Endodermal cell (in vitro differentiated cells): ENCODE measurements around the gene CNNM4. TPM values are rescaled to one million over a fixed set of nuclear protein-coding genes. Genes with fewer than 3 reads are reported as not detected.

Experiments
- DNase-seq: peaks from one replicate; pipeline ENCODE4 v3.0.0-alpha.2; 2017
- H3K27ac ChIP-seq: 2 replicates; pipeline ENCODE4 v1.5.1; 2013; ENCODE audit warnings: mild to moderate bottlenecking, low read depth, low read length, moderate library complexity
- H3K27me3 ChIP-seq: 2 replicates; pipeline ENCODE4 v1.6.1; 2013; ENCODE audit warnings: mild to moderate bottlenecking, low read length, moderate library complexity; ENCODE audit not compliant: insufficient read depth, control insufficient read depth, poor library complexity, severe bottlenecking
- H3K36me3 ChIP-seq: 2 replicates; pipeline ENCODE4 v1.7.0; 2013; ENCODE audit warnings: mild to moderate bottlenecking, low read length, moderate library complexity; ENCODE audit not compliant: control insufficient read depth, insufficient read depth
- H3K4me1 ChIP-seq: one replicate; pipeline ENCODE4 v1.7.0; 2013; ENCODE audit warnings: low read length; ENCODE audit not compliant: control insufficient read depth, insufficient read depth
- H3K4me3 ChIP-seq: 2 replicates; pipeline ENCODE4 v1.5.1; 2013; ENCODE audit warnings: mild to moderate bottlenecking, low read length, moderate library complexity
- H3K9ac ChIP-seq: 2 replicates; pipeline ENCODE4 v1.6.1; 2013; ENCODE audit warnings: mild to moderate bottlenecking, low read length, moderate library complexity; ENCODE audit not compliant: poor library complexity, severe bottlenecking; ENCODE audit errors: extremely low read depth
- H3K9me3 ChIP-seq: 2 replicates; pipeline ENCODE4 v1.6.1; 2013; ENCODE audit warnings: mild to moderate bottlenecking, low read length, moderate library complexity; ENCODE audit not compliant: control insufficient read depth
- H3K27ac Mint-ChIP-seq: 2 replicates; pipeline ENCODE4 v1.8.0; 2020; ENCODE audit warnings: mixed read lengths
- H3K27me3 Mint-ChIP-seq: 2 replicates; pipeline ENCODE4 v1.8.0; 2021; ENCODE audit warnings: mild to moderate bottlenecking, mixed read lengths; ENCODE audit not compliant: insufficient read depth
- H3K36me3 Mint-ChIP-seq: 2 replicates; pipeline ENCODE4 v1.8.0; 2020; ENCODE audit warnings: low read depth, mixed read lengths
- H3K4me1 Mint-ChIP-seq: 2 replicates; pipeline ENCODE4 v1.8.0; 2020; ENCODE audit warnings: mixed read lengths
- H3K4me3 Mint-ChIP-seq: 2 replicates; pipeline ENCODE4 v1.8.0; 2020; ENCODE audit warnings: mild to moderate bottlenecking, moderate library complexity, mixed read lengths
- H3K9me3 Mint-ChIP-seq: 2 replicates; pipeline ENCODE4 v1.8.0; 2020; ENCODE audit warnings: mild to moderate bottlenecking, mixed read lengths
- WGBS, 2 experiments: methylation state at CpG; one replicate each; pipeline versions ENCODE4 v1.1.5 to v1.1.7; 2013; ENCODE audit warnings: missing lambda C conversion rate in 2 of 2, mixed read lengths in 1 of 2; ENCODE audit not compliant: insufficient coverage in 1 of 2, insufficient read length in 1 of 2; 5-methylcytosine and 5-hydroxymethylcytosine counted together
- total RNA-seq, 2 donors: library from RNA; stranded (reverse); fragmentation: NEBNext Ultra II Directional in 1 of 2; extraction: Animal tissue kit (Norgen Biotek cat#: 25700) in 1 of 2; gene quantifications; 2 replicates in 1 of 2; 3 replicates in 1 of 2; pipeline ENCODE4 v1.2.1, GENCODE V29; 2021
- TF ChIP-seq, protein P1 (sequence below): fragments of 200-600 bp; sonication (generic); conservative IDR thresholded peaks from 2 replicates; pipeline ENCODE4 v1.5.0; 2021; ENCODE audit warnings: antibody characterized with exemption, mild to moderate bottlenecking

The CNNM4 gene
- total RNA-seq, 2 donors from 2014 or later: 22.3 to 27.5 TPM

GRCh38 chr2:96763511-96764252, 3.0 kb downstream of the CNNM4 start:
- H3K27ac Mint-ChIP-seq: peak overlapping the region; percentile 91
- peak; percentile 85 for DNase-seq
- peaks cover 12% of the 10 kb centered on the region for H3K36me3 Mint-ChIP-seq

DNA sequence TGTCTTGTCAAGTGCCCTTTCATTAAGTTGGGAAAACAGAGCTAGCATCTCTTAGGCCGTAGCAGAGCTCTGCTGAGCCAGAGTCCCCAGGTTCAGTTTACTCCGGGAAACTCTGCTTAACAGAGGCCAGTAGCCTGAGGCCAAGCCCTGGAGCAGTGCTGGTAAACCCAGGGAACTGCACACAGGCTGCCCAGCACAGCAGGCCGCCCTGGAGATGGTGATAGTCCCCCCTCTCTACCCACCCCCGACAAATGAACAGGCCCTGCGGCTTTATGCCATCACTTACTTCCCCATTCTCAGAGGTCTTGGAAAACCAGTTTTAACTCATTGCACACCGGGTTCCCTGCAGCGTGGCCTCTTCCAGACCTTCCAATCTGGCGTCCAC, 3.5 kb downstream of the CNNM4 start:
- H3K9me3 ChIP-seq: no peaks in the 10 kb centered on the region
- Mint-ChIP-seq H3K36me3 (peaks cover 13% of the 10 kb centered on the region), H3K9me3 (no peaks in the 10 kb centered on the region), H3K27ac (peak overlapping the region; percentile 88), H3K4me1 (peaks cover 46% of the 10 kb centered on the region), H3K27me3 (no peaks in the 10 kb centered on the region), H3K4me3 (peak overlapping the region; percentile 70)
- TF ChIP-seq, protein P1, sequence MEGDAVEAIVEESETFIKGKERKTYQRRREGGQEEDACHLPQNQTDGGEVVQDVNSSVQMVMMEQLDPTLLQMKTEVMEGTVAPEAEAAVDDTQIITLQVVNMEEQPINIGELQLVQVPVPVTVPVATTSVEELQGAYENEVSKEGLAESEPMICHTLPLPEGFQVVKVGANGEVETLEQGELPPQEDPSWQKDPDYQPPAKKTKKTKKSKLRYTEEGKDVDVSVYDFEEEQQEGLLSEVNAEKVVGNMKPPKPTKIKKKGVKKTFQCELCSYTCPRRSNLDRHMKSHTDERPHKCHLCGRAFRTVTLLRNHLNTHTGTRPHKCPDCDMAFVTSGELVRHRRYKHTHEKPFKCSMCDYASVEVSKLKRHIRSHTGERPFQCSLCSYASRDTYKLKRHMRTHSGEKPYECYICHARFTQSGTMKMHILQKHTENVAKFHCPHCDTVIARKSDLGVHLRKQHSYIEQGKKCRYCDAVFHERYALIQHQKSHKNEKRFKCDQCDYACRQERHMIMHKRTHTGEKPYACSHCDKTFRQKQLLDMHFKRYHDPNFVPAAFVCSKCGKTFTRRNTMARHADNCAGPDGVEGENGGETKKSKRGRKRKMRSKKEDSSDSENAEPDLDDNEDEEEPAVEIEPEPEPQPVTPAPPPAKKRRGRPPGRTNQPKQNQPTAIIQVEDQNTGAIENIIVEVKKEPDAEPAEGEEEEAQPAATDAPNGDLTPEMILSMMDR: no peak
- WGBS, 2 experiments: 78 to 84% methylated on average over 5 to 8 of the region's 8 CpGs
- peak overlapping the region; percentile 48 for H3K9ac ChIP-seq
- H3K4me3 ChIP-seq: peak overlapping the region; percentile 89
- no peaks in the 10 kb centered on the region for H3K36me3 ChIP-seq
- H3K4me1 ChIP-seq: no peaks in the 10 kb centered on the region
- H3K27ac ChIP-seq: no peak overlapping the region
- no peaks in the 10 kb centered on the region for H3K27me3 ChIP-seq
- DNase-seq: peak; percentile 70

More at GRCh38 chr2:96763511-96764252, 3.0 kb downstream of the CNNM4 start:
- H3K27me3 Mint-ChIP-seq: no peaks in the 10 kb centered on the region
- no peaks in the 10 kb centered on the region for H3K4me1 ChIP-seq
- H3K9ac ChIP-seq: peak overlapping the region; percentile 50
- WGBS, 2 experiments: 32% methylated on average over 7 of the region's 7 CpGs; no CpG with 5 or more reads in 1 of the 2 experiments
- H3K27ac ChIP-seq: no peak overlapping the region
- peak overlapping the region; percentile 89 for H3K4me3 ChIP-seq
- H3K36me3 ChIP-seq: no peaks in the 10 kb centered on the region
- H3K4me3 Mint-ChIP-seq: peak overlapping the region; percentile 70
- no peaks in the 10 kb centered on the region for H3K27me3 ChIP-seq
- no peaks in the 10 kb centered on the region for H3K9me3 Mint-ChIP-seq
- TF ChIP-seq, protein P1: peak; percentile 75
- peaks cover 50% of the 10 kb centered on the region for H3K4me1 Mint-ChIP-seq
- no peaks in the 10 kb centered on the region for H3K9me3 ChIP-seq

DNA sequence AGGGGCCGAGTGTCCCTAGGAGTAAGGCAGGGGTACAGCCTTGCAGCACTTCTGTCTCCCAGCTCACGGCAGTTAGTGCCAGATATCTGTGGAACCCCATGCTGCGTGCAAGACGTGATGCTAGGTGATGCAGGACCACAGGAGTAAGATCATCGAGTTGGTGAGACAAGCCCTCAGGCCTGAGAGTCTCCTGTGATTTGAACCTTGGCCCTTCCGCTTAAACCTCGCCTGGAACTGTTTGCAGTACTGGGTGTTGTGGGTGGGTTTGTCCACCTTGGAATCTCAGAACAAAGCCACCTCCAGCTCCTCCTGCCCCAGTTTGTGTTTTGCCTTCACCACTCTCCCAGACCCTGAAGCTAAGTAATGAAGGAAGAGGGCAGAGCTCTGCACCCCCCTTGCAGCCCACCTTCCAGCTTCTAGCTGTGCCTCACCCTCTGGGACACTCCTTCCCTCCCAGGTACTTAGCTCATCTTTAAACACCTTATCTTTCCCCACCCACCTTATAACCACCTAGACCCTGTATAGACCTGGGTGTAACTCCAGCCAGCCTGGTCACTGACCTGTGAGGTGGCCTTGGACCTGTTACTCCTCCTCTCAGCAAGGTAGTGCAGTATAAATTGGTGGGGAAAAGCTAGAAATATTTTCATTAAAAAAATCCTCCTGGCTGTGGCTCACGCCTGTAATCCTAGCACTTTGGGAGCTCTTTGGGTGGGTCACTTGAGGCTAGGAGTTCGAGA, 6.6 kb downstream of the CNNM4 start:
- H3K4me1 Mint-ChIP-seq: peaks cover 41% of the 10 kb centered on the region
- no peaks in the 10 kb centered on the region for H3K4me1 ChIP-seq
- no peak for DNase-seq

More for the DNA sequence above, 6.6 kb downstream of the CNNM4 start:
- H3K4me3 Mint-ChIP-seq: no peak overlapping the region
- Histone ChIP-seq H3K9ac (no peak overlapping the region), H3K36me3 (no peaks in the 10 kb centered on the region), H3K4me3 (no peak overlapping the region), H3K27ac (no peak overlapping the region), H3K27me3 (no peaks in the 10 kb centered on the region), H3K9me3 (no peaks in the 10 kb centered on the region)
- 93 to 97% methylated on average over 6 to 7 of the region's 9 CpGs for WGBS, 2 experiments
- no peak overlapping the region for H3K27ac Mint-ChIP-seq
- no peaks in the 10 kb centered on the region for H3K27me3 Mint-ChIP-seq
- no peaks in the 10 kb centered on the region for H3K9me3 Mint-ChIP-seq
- TF ChIP-seq, protein P1: no peak
- H3K36me3 Mint-ChIP-seq: peaks cover 15% of the 10 kb centered on the region
